Neuronal stem cell (in vitro differentiated cells): Measurements from ENCODE around the gene NUP214.

ENCODE experiments used
- DNase-seq: peaks from one replicate; pipeline ENCODE4 v3.0.0-alpha.2; 2013; ENCODE audit warnings: low spot score
- H2AFZ ChIP-seq: one replicate; pipeline ENCODE4 v1.6.1; 2013; ENCODE audit warnings: mild to moderate bottlenecking, low read length, inconsistent platforms
- H2AK5ac ChIP-seq: 2 replicates; pipeline ENCODE4 v1.6.1; 2013; ENCODE audit warnings: low read depth, mild to moderate bottlenecking, inconsistent platforms, low read length, moderate library complexity, mixed read lengths
- H2BK120ac ChIP-seq: 2 replicates; pipeline ENCODE4 v1.6.1; 2013; ENCODE audit warnings: low read depth, mild to moderate bottlenecking, inconsistent platforms, low read length, moderate library complexity, mixed read lengths
- H2BK12ac ChIP-seq: one replicate; pipeline ENCODE4 v1.6.1; 2013; ENCODE audit warnings: low read length, inconsistent platforms
- H2BK15ac ChIP-seq: 2 replicates; pipeline ENCODE4 v1.6.1; 2013; ENCODE audit warnings: mild to moderate bottlenecking, low read length, inconsistent platforms, mixed read lengths
- H2BK5ac ChIP-seq: one replicate; pipeline ENCODE4 v1.6.1; 2013; ENCODE audit warnings: inconsistent platforms, mild to moderate bottlenecking, low read length, moderate library complexity
- H3K14ac ChIP-seq: one replicate; pipeline ENCODE4 v1.6.1; 2013; ENCODE audit warnings: low read length, inconsistent platforms
- H3K18ac ChIP-seq: 2 replicates; pipeline ENCODE4 v1.6.1; 2013; ENCODE audit warnings: low read length, inconsistent platforms
- H3K23ac ChIP-seq: 2 replicates; pipeline ENCODE4 v1.6.1; 2013; ENCODE audit warnings: low read depth, mild to moderate bottlenecking, mixed read lengths, low read length, inconsistent platforms; ENCODE audit not compliant: poor library complexity
- H3K27ac ChIP-seq: replicated peaks from 3 replicates; pipeline ENCODE4 v1.5.1; 2013; ENCODE audit warnings: low read length, inconsistent platforms
- H3K27me3 ChIP-seq, 3 experiments: 2 replicates each; pipeline ENCODE4 v1.6.1; 2013; ENCODE audit warnings: low read length in 3 of 3, mild to moderate bottlenecking in 2 of 3, inconsistent platforms in 1 of 3, low read depth in 1 of 3, mixed read lengths in 1 of 3, moderate library complexity in 1 of 3; ENCODE audit not compliant: control insufficient read depth in 3 of 3, insufficient read depth in 3 of 3
- H3K36me3 ChIP-seq, 2 donors: replicated peaks in 1 of 2; 2 replicates each; pipeline ENCODE4 v1.6.1; 2013; ENCODE audit warnings: low read length in 2 of 2; ENCODE audit not compliant: control insufficient read depth in 2 of 2, insufficient read depth in 2 of 2
- H3K4ac ChIP-seq: 2 replicates; pipeline ENCODE4 v1.6.1; 2013; ENCODE audit warnings: inconsistent platforms, mild to moderate bottlenecking, low read length, moderate library complexity
- H3K4me1 ChIP-seq, 2 donors: 1 replicate in 1 of 2; 2 replicates in 1 of 2; pipeline ENCODE4 v1.6.1; 2013; ENCODE audit warnings: low read length in 2 of 2, low read depth in 1 of 2; ENCODE audit not compliant: control insufficient read depth in 2 of 2, insufficient read depth in 1 of 2
- H3K4me2 ChIP-seq: one replicate; pipeline ENCODE4 v1.6.1; 2013; ENCODE audit warnings: mild to moderate bottlenecking, low read length, inconsistent platforms; ENCODE audit not compliant: insufficient read depth, poor library complexity, severe bottlenecking
- H3K4me3 ChIP-seq, 2 donors: 2 replicates each; pipeline ENCODE4 v1.5.1; 2013; ENCODE audit warnings: low read length in 2 of 2, mild to moderate bottlenecking in 2 of 2, inconsistent platforms in 1 of 2, moderate library complexity in 1 of 2
- H3K79me1 ChIP-seq: one replicate; pipeline ENCODE4 v1.6.1; 2013; ENCODE audit warnings: low read depth, mild to moderate bottlenecking, inconsistent platforms, low read length, moderate library complexity
- H3K9ac ChIP-seq: one replicate; pipeline ENCODE4 v1.6.1; 2013; ENCODE audit warnings: mild to moderate bottlenecking, low read depth, low read length, inconsistent platforms; ENCODE audit not compliant: poor library complexity
- H3K9me3 ChIP-seq, 2 donors: replicated peaks in 1 of 2; 2 replicates each; pipeline versions ENCODE3 to v1.6.1; 2013; ENCODE audit warnings: low read length in 2 of 2, mild to moderate bottlenecking in 2 of 2, inconsistent platforms in 1 of 2, low read depth in 1 of 2, mixed read lengths in 1 of 2, moderate library complexity in 1 of 2; ENCODE audit not compliant: control insufficient read depth in 2 of 2, insufficient read depth in 1 of 2
- H4K8ac ChIP-seq: one replicate; pipeline ENCODE4 v1.6.1; 2013; ENCODE audit warnings: low read depth, mild to moderate bottlenecking, inconsistent platforms, low read length, moderate library complexity
- H4K91ac ChIP-seq: one replicate; pipeline ENCODE4 v1.6.1; 2013; ENCODE audit warnings: low read length, low read depth, mild to moderate bottlenecking, inconsistent platforms; ENCODE audit not compliant: poor library complexity
- WGBS, 2 donors: extraction: QIAGEN DNeasy Blood & Tissue Kit; methylation state at CpG; one replicate each; pipeline ENCODE4 v1.1.7; 2013; ENCODE audit warnings: missing lambda C conversion rate in 2 of 2, mixed read lengths in 1 of 2; ENCODE audit not compliant: insufficient read length in 2 of 2, insufficient replicate concordance in 1 of 2; ENCODE audit errors: extremely low coverage in 2 of 2; 5-methylcytosine and 5-hydroxymethylcytosine counted together

The NUP214 gene

GRCh38 chr9:131220485-131220884 lies 95.1 kb downstream of the NUP214 start:
- no peaks in the 10 kb centered on the region for H3K9me3 ChIP-seq
- no peak overlapping the region for H4K8ac ChIP-seq
- H3K4me1 ChIP-seq = peaks cover 0 to 3% of the 10 kb centered on the region in 2 donors
- WGBS, 2 donors = no CpG with 5 or more reads among the region's 2 CpGs
- no peak overlapping the region for H3K9ac ChIP-seq
- no peak overlapping the region for H2AFZ ChIP-seq
- no peak overlapping the region for H3K14ac ChIP-seq
- H3K23ac ChIP-seq = no peak overlapping the region
- H4K91ac ChIP-seq = no peak overlapping the region
- H3K4me2 ChIP-seq = no peak overlapping the region
- no peaks in the 10 kb centered on the region for H3K27me3 ChIP-seq
- H3K4ac ChIP-seq = no peak overlapping the region
- no peak overlapping the region for H2BK120ac ChIP-seq
- no peak overlapping the region for H2BK12ac ChIP-seq
- H3K27ac ChIP-seq = no peak overlapping the region
- no peak overlapping the region for H2BK5ac ChIP-seq
- H2BK15ac ChIP-seq = no peak overlapping the region
- no peak for DNase-seq
- H3K36me3 ChIP-seq = peaks cover 6 to 78% of the 10 kb centered on the region in 2 donors
- no peak overlapping the region for H2AK5ac ChIP-seq
- no peak overlapping the region for H3K18ac ChIP-seq
- H3K4me3 ChIP-seq = no peak overlapping the region
- no peaks in the 10 kb centered on the region for H3K79me1 ChIP-seq

GRCh38 chr9:131222460-131222859 lies 97.1 kb downstream of the NUP214 start:
- Histone ChIP-seq H3K27me3 (no peaks in the 10 kb centered on the region), H3K9ac (no peak overlapping the region), H3K23ac (no peak overlapping the region), H3K36me3 (peaks cover 6 to 83% of the 10 kb centered on the region in 2 donors), H3K9me3 (no peaks in the 10 kb centered on the region), H2BK120ac (no peak overlapping the region), H3K14ac (no peak overlapping the region), H2AFZ (no peak overlapping the region), H3K79me1 (no peaks in the 10 kb centered on the region), H3K4me1 (peaks cover 0 to 2% of the 10 kb centered on the region in 2 donors), H3K4ac (no peak overlapping the region), H3K4me2 (no peak overlapping the region), H2BK15ac (no peak overlapping the region), H3K27ac (no peak overlapping the region), H2AK5ac (no peak overlapping the region), H2BK12ac (no peak overlapping the region), H4K91ac (no peak overlapping the region), H2BK5ac (no peak overlapping the region), H3K18ac (no peak overlapping the region), H3K4me3 (no peak overlapping the region), H4K8ac (no peak overlapping the region)
- no peak for DNase-seq
- no CpG with 5 or more reads among the region's 6 CpGs for WGBS, 2 donors

DNA sequence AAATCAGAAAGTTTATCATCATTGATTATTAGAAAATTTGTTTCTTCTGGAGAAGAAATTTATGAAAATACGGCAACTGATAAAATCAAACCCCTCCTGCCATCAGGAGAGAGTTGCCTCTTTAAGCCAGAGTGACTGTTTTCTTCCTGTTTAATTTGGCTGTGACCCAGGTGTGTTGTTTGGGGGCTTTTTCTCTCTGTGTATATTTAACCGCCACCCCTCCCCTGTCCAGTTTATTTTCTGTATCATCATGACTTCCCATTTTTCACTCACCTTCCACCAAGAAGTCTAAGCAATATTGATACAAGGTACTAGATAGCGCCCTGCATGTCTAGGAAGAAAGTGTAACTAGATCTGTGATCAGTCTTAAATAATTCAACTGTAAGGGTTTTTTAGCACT lies 100.8 kb downstream of the NUP214 start:
- no peak overlapping the region for H3K14ac ChIP-seq
- H3K79me1 ChIP-seq = no peaks in the 10 kb centered on the region
- H4K91ac ChIP-seq = no peak overlapping the region
- H3K18ac ChIP-seq = no peak overlapping the region
- H2BK5ac ChIP-seq = no peak overlapping the region
- H3K27ac ChIP-seq = no peak overlapping the region
- H2BK12ac ChIP-seq = no peak overlapping the region
- H3K4me2 ChIP-seq = no peak overlapping the region
- peaks cover 0 to 9% of the 10 kb centered on the region in 2 donors for H3K4me1 ChIP-seq
- no peak overlapping the region for H3K4me3 ChIP-seq
- no peaks in the 10 kb centered on the region for H3K27me3 ChIP-seq
- H3K9ac ChIP-seq = no peak overlapping the region
- H3K4ac ChIP-seq = no peak overlapping the region
- no peak overlapping the region for H2BK120ac ChIP-seq
- no peak overlapping the region for H4K8ac ChIP-seq
- no peak overlapping the region for H2AK5ac ChIP-seq
- no peak overlapping the region for H3K23ac ChIP-seq
- H3K9me3 ChIP-seq = no peaks in the 10 kb centered on the region
- H2BK15ac ChIP-seq = no peak overlapping the region
- no peak overlapping the region for H2AFZ ChIP-seq
- H3K36me3 ChIP-seq = peaks cover 9 to 80% of the 10 kb centered on the region in 2 donors
- WGBS, 2 donors = no CpG with 5 or more reads among the region's 3 CpGs
- DNase-seq = no peak

GRCh38 chr9:131227112-131227958 lies 101.9 kb downstream of the NUP214 start:
- Histone ChIP-seq H2BK120ac (no peak overlapping the region), H2BK15ac (no peak overlapping the region), H3K9me3 (no peaks in the 10 kb centered on the region), H3K27me3 (no peaks in the 10 kb centered on the region), H2BK5ac (no peak overlapping the region), H3K18ac (no peak overlapping the region), H3K14ac (no peak overlapping the region), H4K8ac (no peak overlapping the region), H4K91ac (no peak overlapping the region), H2AFZ (no peak overlapping the region), H2AK5ac (no peak overlapping the region), H3K36me3 (peaks cover 11 to 82% of the 10 kb centered on the region in 2 donors), H3K4me1 (peaks cover 0 to 9% of the 10 kb centered on the region in 2 donors), H2BK12ac (no peak overlapping the region), H3K23ac (no peak overlapping the region), H3K27ac (no peak overlapping the region), H3K4me2 (no peak overlapping the region), H3K4ac (no peak overlapping the region), H3K4me3 (no peak overlapping the region), H3K79me1 (no peaks in the 10 kb centered on the region), H3K9ac (no peak overlapping the region)
- whole genome bisulfite sequencing, 2 donors = no CpG with 5 or more reads among the region's 9 CpGs
- DNase-seq = no peak
